Muscle of back (tissue), 11 donors: Measurements from ENCODE around the gene GSTM4. TPM values are rescaled to one million over a fixed set of nuclear protein-coding genes. Genes with fewer than 3 reads are reported as not detected.
"Not testable (repeated sequence)": the region's sequence is repeated elsewhere in the genome, so short reads cannot be mapped to it uniquely, and the experiment has no call there.

Experiments
- DNase-seq, 3 donors: peaks; one replicate each; pipeline versions ENCODE4 v3.0.0 to v3.0.0-alpha.2; 2013
- polyA plus RNA-seq, 10 donors: library from polyadenylated mRNA; unstranded; fragments of 120-200 nt; gene quantifications; one replicate each; pipeline ENCODE4 v1.2.1, GENCODE V29; 2013; ENCODE audit not compliant: insufficient read length in 10 of 10

The GSTM4 gene
- polyA plus RNA-seq, 10 donors, result 12.9 to 25.9 (median 20.7) TPM

- no peak for DNase-seq
Measured at GRCh38 chr1:109661391-109661790, 5.5 kb downstream of the GSTM4 start.

GRCh38 chr1:109664671-109665070 is 8.8 kb downstream of the GSTM4 start:
- no peak for DNase-seq

GRCh38 chr1:109667452-109668122 is 11.7 kb downstream of the GSTM4 start, which contains the start of gene GSTM2:
GSTM2 (plus strand) TSS chr1:109668057; CDS start chr1:109668116, 59 bp downstream.
- peak; percentile 91 to 97 (median 94) for DNase-seq

GRCh38 chr1:109668123-109668775 is 12.3 kb downstream of the GSTM4 start:
- no peak for DNase-seq

- no peak for DNase-seq
Measured at GRCh38 chr1:109669246-109669948, 13.5 kb downstream of the GSTM4 start.

- DNase-seq, result not testable (repeated sequence)
Measured at GRCh38 chr1:109669949-109670302, 14.0 kb downstream of the GSTM4 start.

- no peak for DNase-seq
Measured at GRCh38 chr1:109671067-109671466, 15.2 kb downstream of the GSTM4 start.

GRCh38 chr1:109673861-109674260 is 18.0 kb downstream of the GSTM4 start:
- not testable (repeated sequence) for DNase-seq

- not testable (repeated sequence) for DNase-seq
Measured at GRCh38 chr1:109676683-109677381, 20.9 kb downstream of the GSTM4 start.

GRCh38 chr1:109677459-109677858 is 21.6 kb downstream of the GSTM4 start:
- no peak for DNase-seq

- not testable (repeated sequence) for DNase-seq
Measured at GRCh38 chr1:109678637-109679036, 22.7 kb downstream of the GSTM4 start.

GRCh38 chr1:109684777-109685176 is 28.9 kb downstream of the GSTM4 start:
- not testable (repeated sequence) for DNase-seq

GRCh38 chr1:109685399-109685798 is 29.5 kb downstream of the GSTM4 start:
- DNase-seq, result not testable (repeated sequence)

GRCh38 chr1:109685890-109686289 is 30.0 kb downstream of the GSTM4 start:
- DNase-seq, result not testable (repeated sequence)

GRCh38 chr1:109687109-109687508 is 31.2 kb downstream of the GSTM4 start:
- DNase-seq, result not testable (repeated sequence)

GRCh38 chr1:109687641-109688499 is 32.0 kb downstream of the GSTM4 start, which contains the start of gene GSTM1:
GSTM1 (plus strand) TSS chr1:109687817; CDS start chr1:109687874, 57 bp downstream.
- DNase-seq, result peak in 2 of 3 donors; percentile 31 to 92

GRCh38 chr1:109689844-109690405 is 34.0 kb downstream of the GSTM4 start:
- no peak for DNase-seq

GRCh38 chr1:109691759-109692158 is 35.9 kb downstream of the GSTM4 start:
- no peak for DNase-seq

GRCh38 chr1:109694400-109694799 is 38.5 kb downstream of the GSTM4 start:
- DNase-seq, result not testable (repeated sequence)

GRCh38 chr1:109695138-109695537 is 39.2 kb downstream of the GSTM4 start:
- DNase-seq, result not testable (repeated sequence)

- DNase-seq, result no peak
Measured at GRCh38 chr1:109697066-109697465, 41.2 kb downstream of the GSTM4 start.
